NCI-H2196 (cell line): Measurements from ENCODE around the gene RYR3.
"Not testable (repeated sequence)": the region's sequence is repeated elsewhere in the genome, so short reads cannot be mapped to it uniquely, and the experiment has no call there.

Experiments
- DNase-seq: peaks from one replicate; lab custom pipeline; 2025; ENCODE audit not compliant: unreplicated experiment; lab: John Stamatoyannopoulos, UW

Gene RYR3

GRCh38 chr15:33569036-33569435 lies 258.3 kb downstream of the RYR3 start:
- DNase-seq: no peak

GRCh38 chr15:33577911-33578310 lies 267.1 kb downstream of the RYR3 start:
- DNase-seq: not testable (repeated sequence)

- DNase-seq: no peak
Measured at GRCh38 chr15:33580526-33580925, 269.8 kb downstream of the RYR3 start.

GRCh38 chr15:33581032-33581431 lies 270.3 kb downstream of the RYR3 start:
- no peak for DNase-seq

GRCh38 chr15:33584797-33585196 lies 274.0 kb downstream of the RYR3 start:
- no peak for DNase-seq

- DNase-seq: no peak
Measured at GRCh38 chr15:33586786-33587697, 276.3 kb downstream of the RYR3 start.

GRCh38 chr15:33587773-33588172 lies 277.0 kb downstream of the RYR3 start:
- no peak for DNase-seq

- DNase-seq: no peak
Measured at GRCh38 chr15:33592864-33593263, 282.1 kb downstream of the RYR3 start.

- DNase-seq: not testable (repeated sequence)
Measured at GRCh38 chr15:33598382-33598781, 287.6 kb downstream of the RYR3 start.

GRCh38 chr15:33600212-33600611 lies 289.4 kb downstream of the RYR3 start:
- DNase-seq: no peak

GRCh38 chr15:33601461-33601860 lies 290.7 kb downstream of the RYR3 start:
- no peak for DNase-seq

- DNase-seq: no peak
Measured at GRCh38 chr15:33608714-33609113, 297.9 kb downstream of the RYR3 start.

- no peak for DNase-seq
Measured at GRCh38 chr15:33612721-33613304, 302.0 kb downstream of the RYR3 start.

GRCh38 chr15:33616475-33616874 lies 305.7 kb downstream of the RYR3 start:
- DNase-seq: no peak

GRCh38 chr15:33618350-33618749 lies 307.6 kb downstream of the RYR3 start:
- DNase-seq: no peak

GRCh38 chr15:33621141-33621540 lies 310.4 kb downstream of the RYR3 start:
- DNase-seq: no peak

- no peak for DNase-seq
Measured at GRCh38 chr15:33623010-33623409, 312.2 kb downstream of the RYR3 start.

- no peak for DNase-seq
Measured at GRCh38 chr15:33624439-33624838, 313.7 kb downstream of the RYR3 start.

GRCh38 chr15:33629647-33630046 lies 318.9 kb downstream of the RYR3 start:
- DNase-seq: no peak

GRCh38 chr15:33636234-33636633 lies 325.5 kb downstream of the RYR3 start:
- DNase-seq: no peak

GRCh38 chr15:33636958-33637357 lies 326.2 kb downstream of the RYR3 start:
- DNase-seq: no peak

- no peak for DNase-seq
Measured at GRCh38 chr15:33638453-33638852, 327.7 kb downstream of the RYR3 start.
